ENCODE data around the gene BDKRB1.

Gene BDKRB1

GRCh38 chr14:96281486-96281885 lies 25.5 kb downstream of the BDKRB1 start:
- TF ChIP-seq POLR2AphosphoS5 (IDR thresholded peaks at IDR 0.05; ENCODE audit: low read depth, low read length) (no peak), FOXP2 (optimal IDR thresholded peaks at IDR 0.05; ENCODE audit: borderline replicate concordance, extremely low read depth, extremely low read length, insufficient read depth) (no peak), SIN3A (IDR thresholded peaks at IDR 0.05; ENCODE audit: borderline replicate concordance, insufficient read depth, low read length) (no peak), TAF1 (IDR thresholded peaks at IDR 0.05; ENCODE audit: borderline replicate concordance, insufficient read depth, low read length) (no peak), REST (IDR thresholded peaks at IDR 0.05; ENCODE audit: insufficient read depth in 1 of 2, low read depth in 2 of 2, low read length in 2 of 2) (no peak)

- TF ChIP-seq POLR2AphosphoS5 (IDR thresholded peaks at IDR 0.05; ENCODE audit: low read depth, low read length): no peak
- TF ChIP-seq SIN3A (IDR thresholded peaks at IDR 0.05; ENCODE audit: borderline replicate concordance, insufficient read depth, low read length): no peak
- TF ChIP-seq REST (IDR thresholded peaks at IDR 0.05; ENCODE audit: insufficient read depth in 1 of 2, low read depth in 2 of 2, low read length in 2 of 2): no peak
- TF ChIP-seq TAF1 (IDR thresholded peaks at IDR 0.05; ENCODE audit: borderline replicate concordance, insufficient read depth, low read length): no peak
- TF ChIP-seq FOXP2 (optimal IDR thresholded peaks at IDR 0.05; ENCODE audit: borderline replicate concordance, extremely low read depth, extremely low read length, insufficient read depth): no peak
Measured at GRCh38 chr14:96284008-96284407, 28.0 kb downstream of the BDKRB1 start.

GRCh38 chr14:96284430-96284829 lies 28.4 kb downstream of the BDKRB1 start:
- TF ChIP-seq FOXP2 (optimal IDR thresholded peaks at IDR 0.05; ENCODE audit: borderline replicate concordance, extremely low read depth, extremely low read length, insufficient read depth): no peak

GRCh38 chr14:96285667-96286066 lies 29.7 kb downstream of the BDKRB1 start:
- TF ChIP-seq TAF1 (IDR thresholded peaks at IDR 0.05; ENCODE audit: borderline replicate concordance, insufficient read depth, low read length) (no peak), SIN3A (IDR thresholded peaks at IDR 0.05; ENCODE audit: borderline replicate concordance, insufficient read depth, low read length) (no peak), FOXP2 (optimal IDR thresholded peaks at IDR 0.05; ENCODE audit: borderline replicate concordance, extremely low read depth, extremely low read length, insufficient read depth) (no peak), REST (IDR thresholded peaks at IDR 0.05; ENCODE audit: insufficient read depth in 1 of 2, low read depth in 2 of 2, low read length in 2 of 2) (no peak), POLR2AphosphoS5 (IDR thresholded peaks at IDR 0.05; ENCODE audit: low read depth, low read length) (no peak)

GRCh38 chr14:96286251-96286650 lies 30.2 kb downstream of the BDKRB1 start:
- TF ChIP-seq FOXP2 (optimal IDR thresholded peaks at IDR 0.05; ENCODE audit: borderline replicate concordance, extremely low read depth, extremely low read length, insufficient read depth) (no peak), SIN3A (IDR thresholded peaks at IDR 0.05; ENCODE audit: borderline replicate concordance, insufficient read depth, low read length) (no peak), POLR2AphosphoS5 (IDR thresholded peaks at IDR 0.05; ENCODE audit: low read depth, low read length) (no peak), TAF1 (IDR thresholded peaks at IDR 0.05; ENCODE audit: borderline replicate concordance, insufficient read depth, low read length) (no peak), REST (IDR thresholded peaks at IDR 0.05; ENCODE audit: insufficient read depth in 1 of 2, low read depth in 2 of 2, low read length in 2 of 2) (no peak)

All from PFSK-1 (cell line).